ENCODE data around the gene KCNMA1.

GRCh38 chr10:77279207-77279606, 358.4 kb downstream of the KCNMA1 start:
- TF ChIP-seq CTCF (IDR thresholded peaks at IDR 0.05) (no peak), POLR2A (IDR thresholded peaks at IDR 0.05) (no peak)
